Breast epithelium (tissue), 4 donors: ENCODE data around the gene MAPKAPK2. TPM values are rescaled to one million over a fixed set of nuclear protein-coding genes. Genes with fewer than 3 reads are reported as not detected.

Source experiments
- DNase-seq, 2 donors: peaks; one replicate each; pipeline ENCODE4 v3.0.0-alpha.2; 2019; ENCODE audit warnings: low spot score in 2 of 2
- H3K27ac ChIP-seq, 2 donors: fragments of 200-600 bp; sonication (generic) in 1 of 2; one replicate each; pipeline ENCODE4 v1.5.1; 2016 to 2019; ENCODE audit warnings: mild to moderate bottlenecking in 1 of 2
- H3K27me3 ChIP-seq, 2 donors: fragments of 200-600 bp; sonication (generic) in 1 of 2; one replicate each; pipeline versions ENCODE4 v1.5.1 to v1.6.0; 2017 to 2019; ENCODE audit warnings: control low read depth in 1 of 2, mild to moderate bottlenecking in 1 of 2
- H3K36me3 ChIP-seq: fragments of 200-600 bp; one replicate; pipeline ENCODE4 v1.5.1; 2019
- H3K4me1 ChIP-seq, 2 donors: fragments of 200-600 bp; sonication (generic); one replicate each; pipeline ENCODE4 v1.5.1; 2016 to 2019; ENCODE audit warnings: control low read depth in 1 of 2
- H3K4me3 ChIP-seq, 3 donors: fragments of 200-600 bp; sonication (generic); 1 replicate in 2 of 3; 2 replicates in 1 of 3; pipeline ENCODE4 v1.5.1; 2016 to 2019; ENCODE audit warnings: mild to moderate bottlenecking in 3 of 3, moderate library complexity in 2 of 3
- H3K9me3 ChIP-seq, 2 donors: fragments of 200-600 bp; sonication (generic) in 1 of 2; one replicate each; pipeline ENCODE4 v1.5.1; 2016 to 2019; ENCODE audit warnings: control low read depth in 1 of 2
- POLR2A ChIP-seq: fragments of 450-650 bp; IDR thresholded peaks from one replicate; pipeline ENCODE4 v1.6.1; 2016; ENCODE audit warnings: antibody characterized with exemption, mild to moderate bottlenecking, moderate library complexity
- POLR2AphosphoS5 ChIP-seq, 3 donors: sonication (generic); formaldehyde crosslinking; IDR thresholded peaks; one replicate each; pipeline ENCODE4 v1.6.1; 2017; ENCODE audit warnings: antibody characterized with exemption in 3 of 3
- intact Hi-C: fragments of 100-400 bp; cut with DNase I; formaldehyde crosslinking; loops from one replicate; pipeline ENCODE4 v1.15.1; 2023; ENCODE audit warnings: low total_unique reads
- total RNA-seq, 3 donors: library from RNA; depleted of rRNA; stranded (reverse); fragments of >200 nt; gene quantifications; one replicate each; pipeline ENCODE4 v1.1.0, GENCODE V29; 2016
- TF ChIP-seq, protein P1 (sequence below), 3 donors: fragments of 450-650 bp; IDR thresholded peaks; one replicate each; pipeline ENCODE4 v1.5.1; 2016 to 2017; ENCODE audit warnings: antibody characterized with exemption in 3 of 3, mild to moderate bottlenecking in 3 of 3, moderate library complexity in 3 of 3

The MAPKAPK2 gene
- total RNA-seq, 3 donors from 2014 or later, result 47.4 to 69.2 (median 67.2) TPM

DNA sequence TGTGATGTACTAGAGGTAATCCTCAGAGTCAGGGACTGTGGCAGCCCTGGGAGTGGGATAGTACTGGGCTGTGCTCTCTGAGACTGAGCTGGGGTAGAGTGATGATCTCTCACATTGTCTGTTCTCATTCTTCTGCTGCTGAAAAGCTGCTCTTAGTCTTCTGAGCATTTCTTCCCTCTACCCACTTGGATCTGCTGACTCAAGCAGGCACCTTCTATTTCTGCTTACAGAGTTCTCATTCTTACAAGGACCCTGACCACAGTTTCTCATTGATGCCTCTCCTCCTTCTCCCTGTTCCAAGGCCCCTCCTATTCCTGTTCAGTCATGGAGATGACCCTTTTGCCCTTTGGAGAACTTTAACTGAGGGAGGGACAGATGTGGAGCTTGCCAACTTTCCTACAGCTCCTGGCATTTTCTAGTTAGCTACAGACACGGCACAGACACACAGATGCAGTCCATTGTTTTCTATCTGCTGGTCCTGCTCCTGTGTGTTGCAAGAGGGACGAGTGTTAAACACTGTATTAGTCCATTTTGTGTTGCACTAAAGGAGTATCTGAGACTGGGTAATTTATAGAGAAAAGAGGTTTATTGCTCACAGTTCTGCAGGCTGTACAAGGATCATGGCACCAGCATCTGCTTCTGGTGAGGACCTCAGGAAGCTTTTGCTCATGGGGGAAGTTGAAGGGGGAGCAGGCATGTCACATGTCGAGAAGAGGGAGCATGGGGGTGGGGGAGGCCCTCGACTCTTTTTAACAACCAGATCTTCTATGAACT is 12.3 kb downstream of the MAPKAPK2 start:
- no peak for TF ChIP-seq POLR2AphosphoS5 (IDR thresholded peaks at IDR 0.05)
- TF ChIP-seq, protein P1, sequence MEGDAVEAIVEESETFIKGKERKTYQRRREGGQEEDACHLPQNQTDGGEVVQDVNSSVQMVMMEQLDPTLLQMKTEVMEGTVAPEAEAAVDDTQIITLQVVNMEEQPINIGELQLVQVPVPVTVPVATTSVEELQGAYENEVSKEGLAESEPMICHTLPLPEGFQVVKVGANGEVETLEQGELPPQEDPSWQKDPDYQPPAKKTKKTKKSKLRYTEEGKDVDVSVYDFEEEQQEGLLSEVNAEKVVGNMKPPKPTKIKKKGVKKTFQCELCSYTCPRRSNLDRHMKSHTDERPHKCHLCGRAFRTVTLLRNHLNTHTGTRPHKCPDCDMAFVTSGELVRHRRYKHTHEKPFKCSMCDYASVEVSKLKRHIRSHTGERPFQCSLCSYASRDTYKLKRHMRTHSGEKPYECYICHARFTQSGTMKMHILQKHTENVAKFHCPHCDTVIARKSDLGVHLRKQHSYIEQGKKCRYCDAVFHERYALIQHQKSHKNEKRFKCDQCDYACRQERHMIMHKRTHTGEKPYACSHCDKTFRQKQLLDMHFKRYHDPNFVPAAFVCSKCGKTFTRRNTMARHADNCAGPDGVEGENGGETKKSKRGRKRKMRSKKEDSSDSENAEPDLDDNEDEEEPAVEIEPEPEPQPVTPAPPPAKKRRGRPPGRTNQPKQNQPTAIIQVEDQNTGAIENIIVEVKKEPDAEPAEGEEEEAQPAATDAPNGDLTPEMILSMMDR (IDR thresholded peaks at IDR 0.05), result no peak
- TF ChIP-seq POLR2A, result no peak
- H3K4me1 ChIP-seq, result peaks cover 19 to 21% of the 10 kb centered on the region in 2 donors
- no peak for DNase-seq

DNA sequence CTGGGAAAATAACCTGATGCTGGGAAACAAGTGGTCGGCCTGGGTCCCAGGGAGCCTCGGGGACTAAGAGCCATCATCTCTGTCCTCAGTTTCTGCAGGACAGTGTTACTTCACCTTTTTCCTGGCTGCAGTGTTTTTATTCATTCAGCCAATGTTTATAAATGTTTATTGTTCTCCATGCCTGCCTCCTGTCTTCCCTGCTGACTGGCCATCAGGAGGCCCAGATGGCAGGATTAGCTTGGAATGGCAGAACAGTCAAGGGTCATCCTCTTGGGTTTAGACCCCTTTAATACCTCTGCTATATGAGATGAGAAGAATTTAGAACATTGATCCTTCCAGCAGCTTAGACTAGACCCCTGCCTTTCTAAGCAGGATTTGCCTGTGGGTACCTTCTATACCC is 13.3 kb downstream of the MAPKAPK2 start:
- TF ChIP-seq POLR2AphosphoS5 (IDR thresholded peaks at IDR 0.05), result no peak
- H3K36me3 ChIP-seq, result no peaks in the 10 kb centered on the region
- H3K4me1 ChIP-seq, result peaks cover 19 to 20% of the 10 kb centered on the region in 2 donors
- intact Hi-C loops, result no loop called here
- H3K27ac ChIP-seq, result no peak overlapping the region
- no peaks in the 10 kb centered on the region for H3K9me3 ChIP-seq
- DNase-seq, result no peak
- no peak overlapping the region for H3K4me3 ChIP-seq
- H3K27me3 ChIP-seq, result no peaks in the 10 kb centered on the region

More for the DNA sequence above, 12.3 kb downstream of the MAPKAPK2 start:
- Histone ChIP-seq H3K4me3 (no peak overlapping the region), H3K9me3 (no peaks in the 10 kb centered on the region), H3K27me3 (no peaks in the 10 kb centered on the region), H3K27ac (no peak overlapping the region), H3K36me3 (no peaks in the 10 kb centered on the region)
- intact Hi-C loops, result no loop called here

DNA sequence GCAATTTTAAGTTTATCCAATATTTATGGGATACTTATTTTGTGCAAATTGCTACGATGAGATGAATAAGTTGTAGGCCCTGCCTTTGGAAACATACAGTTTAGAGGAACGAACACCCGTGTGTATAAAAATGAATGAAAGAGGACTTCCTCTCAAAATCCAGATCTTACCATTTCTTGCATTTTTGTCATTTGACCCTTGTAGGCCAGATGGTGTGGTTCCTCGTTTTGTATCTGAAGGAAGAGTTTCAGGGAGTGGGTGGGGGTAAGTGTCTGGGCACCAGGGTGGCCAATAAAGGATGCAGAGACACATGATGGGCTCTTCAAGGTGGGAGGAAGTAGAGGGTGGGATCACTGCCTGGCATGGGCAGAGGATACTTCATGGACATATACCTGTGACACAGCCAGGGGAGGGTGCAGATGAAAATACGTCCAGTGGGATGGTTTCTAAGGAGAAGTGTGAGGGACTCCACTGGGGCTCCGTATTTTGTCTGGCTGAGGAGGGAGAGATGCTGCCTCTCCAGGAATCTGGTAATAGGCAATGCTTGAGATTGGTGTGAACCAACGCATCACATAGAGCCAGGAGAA is 14.4 kb downstream of the MAPKAPK2 start:
- no peaks in the 10 kb centered on the region for H3K27me3 ChIP-seq
- H3K27ac ChIP-seq, result peak overlapping the region; percentile 40 to 80
- peaks cover 16% of the 10 kb centered on the region in 2 donors for H3K4me1 ChIP-seq
- intact Hi-C loops, result no loop called here
- no peaks in the 10 kb centered on the region for H3K36me3 ChIP-seq
- no peaks in the 10 kb centered on the region for H3K9me3 ChIP-seq
- H3K4me3 ChIP-seq, result no peak overlapping the region
- DNase-seq, result no peak
- TF ChIP-seq POLR2A (no peak), POLR2AphosphoS5 (IDR thresholded peaks at IDR 0.05) (no peak)
- TF ChIP-seq, protein P1 (IDR thresholded peaks at IDR 0.05), result no peak

DNA sequence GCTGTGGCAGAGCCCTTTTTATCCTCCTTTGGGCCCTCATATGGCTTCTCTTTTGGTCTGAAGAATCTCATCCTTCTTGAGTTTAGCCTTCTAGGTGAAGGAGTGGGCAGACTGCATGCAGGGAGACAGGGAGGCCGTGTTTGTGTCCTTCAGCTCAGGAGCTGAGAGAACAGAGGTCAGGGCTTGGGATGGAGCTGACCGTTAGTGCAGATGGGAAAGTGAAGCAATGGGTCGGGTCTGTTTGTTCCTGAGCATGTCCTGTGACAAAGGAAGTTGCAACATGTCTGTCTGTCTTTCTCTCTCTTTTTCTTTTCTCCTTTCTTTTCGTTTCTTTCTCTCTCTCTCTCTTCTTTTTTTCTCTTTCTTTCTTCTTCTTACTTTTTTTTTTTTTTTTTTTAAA is 14.9 kb downstream of the MAPKAPK2 start:
- H3K9me3 ChIP-seq, result no peaks in the 10 kb centered on the region
- no peak for DNase-seq
- TF ChIP-seq, protein P1 (IDR thresholded peaks at IDR 0.05), result no peak
- TF ChIP-seq POLR2AphosphoS5 (IDR thresholded peaks at IDR 0.05), result peak; percentile 22 to 59 (median 36)
- TF ChIP-seq POLR2A, result no peak
- H3K4me1 ChIP-seq, result peaks cover 13 to 16% of the 10 kb centered on the region in 2 donors
- H3K27me3 ChIP-seq, result no peaks in the 10 kb centered on the region
- peak overlapping the region; percentile 40 to 80 for H3K27ac ChIP-seq
- no peak overlapping the region for H3K4me3 ChIP-seq
- intact Hi-C loops, result no loop called here
- no peaks in the 10 kb centered on the region for H3K36me3 ChIP-seq

DNA sequence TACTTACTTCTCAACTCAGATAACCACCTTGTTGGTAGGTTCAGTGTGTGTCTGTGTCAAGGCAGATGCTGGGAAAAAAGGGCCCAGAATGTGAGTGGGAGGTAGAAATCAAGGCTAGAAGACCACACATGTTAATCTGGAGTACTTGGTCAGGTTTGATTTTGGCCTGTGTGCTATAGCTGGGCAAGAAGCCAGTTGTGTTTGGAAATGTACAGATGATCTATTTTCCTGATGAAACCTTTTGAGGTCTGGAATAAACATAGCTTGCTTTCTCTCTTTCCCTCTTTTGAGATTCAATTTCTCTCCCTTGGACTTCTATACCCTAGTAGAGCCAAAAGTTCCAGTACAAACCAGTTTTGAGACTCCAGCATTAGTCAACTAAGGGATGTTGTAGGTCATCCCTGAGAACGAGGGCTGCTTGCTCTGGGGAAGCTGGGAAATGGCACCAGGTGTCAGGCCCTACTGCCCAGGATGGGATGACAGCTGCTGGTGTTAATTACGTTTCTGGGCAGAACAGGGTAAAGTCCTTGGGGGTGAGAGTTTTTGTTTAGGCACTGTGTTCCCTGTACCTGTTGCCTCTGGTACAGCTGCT is 15.8 kb downstream of the MAPKAPK2 start:
- intact Hi-C loops, result no loop called here
- DNase-seq, result no peak
- Histone ChIP-seq H3K9me3 (no peaks in the 10 kb centered on the region), H3K4me1 (peaks cover 11 to 16% of the 10 kb centered on the region in 2 donors), H3K27ac (peak overlapping the region; percentile 72 to 78), H3K36me3 (no peaks in the 10 kb centered on the region), H3K27me3 (no peaks in the 10 kb centered on the region), H3K4me3 (peak overlapping the region in 1 of 3 donors; percentile 16)
- TF ChIP-seq POLR2AphosphoS5 (IDR thresholded peaks at IDR 0.05) (no peak), POLR2A (no peak)
- TF ChIP-seq, protein P1 (IDR thresholded peaks at IDR 0.05), result no peak
